ENCODE results near the gene SPART.

- TF ChIP-seq, protein P1, sequence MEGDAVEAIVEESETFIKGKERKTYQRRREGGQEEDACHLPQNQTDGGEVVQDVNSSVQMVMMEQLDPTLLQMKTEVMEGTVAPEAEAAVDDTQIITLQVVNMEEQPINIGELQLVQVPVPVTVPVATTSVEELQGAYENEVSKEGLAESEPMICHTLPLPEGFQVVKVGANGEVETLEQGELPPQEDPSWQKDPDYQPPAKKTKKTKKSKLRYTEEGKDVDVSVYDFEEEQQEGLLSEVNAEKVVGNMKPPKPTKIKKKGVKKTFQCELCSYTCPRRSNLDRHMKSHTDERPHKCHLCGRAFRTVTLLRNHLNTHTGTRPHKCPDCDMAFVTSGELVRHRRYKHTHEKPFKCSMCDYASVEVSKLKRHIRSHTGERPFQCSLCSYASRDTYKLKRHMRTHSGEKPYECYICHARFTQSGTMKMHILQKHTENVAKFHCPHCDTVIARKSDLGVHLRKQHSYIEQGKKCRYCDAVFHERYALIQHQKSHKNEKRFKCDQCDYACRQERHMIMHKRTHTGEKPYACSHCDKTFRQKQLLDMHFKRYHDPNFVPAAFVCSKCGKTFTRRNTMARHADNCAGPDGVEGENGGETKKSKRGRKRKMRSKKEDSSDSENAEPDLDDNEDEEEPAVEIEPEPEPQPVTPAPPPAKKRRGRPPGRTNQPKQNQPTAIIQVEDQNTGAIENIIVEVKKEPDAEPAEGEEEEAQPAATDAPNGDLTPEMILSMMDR (optimal IDR thresholded peaks at IDR 0.05 in 1 of 3, IDR thresholded peaks at IDR 0.05 in 1 of 3, conservative IDR thresholded peaks at IDR 0.05 in 1 of 3; ENCODE audit: extremely low read depth in 1 of 3, insufficient read depth in 2 of 3, low read length in 3 of 3): no peak
- no peak for TF ChIP-seq EZH2 (IDR thresholded peaks at IDR 0.05; ENCODE audit: low read length)
Measured at GRCh38 chr13:36356058-36356457, 9.9 kb upstream of the SPART start.
